Measurements from ENCODE around the gene ITM2A. TPM values are rescaled to one million over a fixed set of nuclear protein-coding genes. Genes with fewer than 3 reads are reported as not detected.

ITM2A gene
- total RNA-seq, 2 experiments from 2014 or later = not detected

GRCh38 chrX:79368441-79368840 lies 1.3 kb upstream of the ITM2A start:
- H3K36me3 ChIP-seq (ENCODE audit: insufficient read depth, low read length) = no peaks in the 10 kb centered on the region
- H3K79me2 ChIP-seq (ENCODE audit: insufficient read depth, low read depth, low read length) = no peaks in the 10 kb centered on the region
- no TSS peak for BruUV-seq (replicated peaks)
- H4K20me1 ChIP-seq (ENCODE audit: insufficient read depth, low read length) = no peaks in the 10 kb centered on the region
- no peak for TF ChIP-seq EZH2phosphoT487 (IDR thresholded peaks at IDR 0.05; ENCODE audit: borderline replicate concordance, low read depth, low read length)
- TF ChIP-seq, protein P1, sequence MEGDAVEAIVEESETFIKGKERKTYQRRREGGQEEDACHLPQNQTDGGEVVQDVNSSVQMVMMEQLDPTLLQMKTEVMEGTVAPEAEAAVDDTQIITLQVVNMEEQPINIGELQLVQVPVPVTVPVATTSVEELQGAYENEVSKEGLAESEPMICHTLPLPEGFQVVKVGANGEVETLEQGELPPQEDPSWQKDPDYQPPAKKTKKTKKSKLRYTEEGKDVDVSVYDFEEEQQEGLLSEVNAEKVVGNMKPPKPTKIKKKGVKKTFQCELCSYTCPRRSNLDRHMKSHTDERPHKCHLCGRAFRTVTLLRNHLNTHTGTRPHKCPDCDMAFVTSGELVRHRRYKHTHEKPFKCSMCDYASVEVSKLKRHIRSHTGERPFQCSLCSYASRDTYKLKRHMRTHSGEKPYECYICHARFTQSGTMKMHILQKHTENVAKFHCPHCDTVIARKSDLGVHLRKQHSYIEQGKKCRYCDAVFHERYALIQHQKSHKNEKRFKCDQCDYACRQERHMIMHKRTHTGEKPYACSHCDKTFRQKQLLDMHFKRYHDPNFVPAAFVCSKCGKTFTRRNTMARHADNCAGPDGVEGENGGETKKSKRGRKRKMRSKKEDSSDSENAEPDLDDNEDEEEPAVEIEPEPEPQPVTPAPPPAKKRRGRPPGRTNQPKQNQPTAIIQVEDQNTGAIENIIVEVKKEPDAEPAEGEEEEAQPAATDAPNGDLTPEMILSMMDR (conservative IDR thresholded peaks at IDR 0.05; ENCODE audit: low read length) = no peak
- H3K9me2 ChIP-seq (ENCODE audit: insufficient read depth, low read length) = no peaks in the 10 kb centered on the region
- POLR2A ChIA-PET = no interaction called here
- no peak for DNase-seq (ENCODE audit: low spot score)
- no peaks in the 10 kb centered on the region for H3K9me3 ChIP-seq (ENCODE audit: low read length)
- no peak overlapping the region for H2AFZ ChIP-seq (ENCODE audit: low read length)
- no peak overlapping the region for H3K4me3 ChIP-seq (ENCODE audit: low read depth, low read length, poor library complexity, severe bottlenecking)
- no peaks in the 10 kb centered on the region for H3K4me1 ChIP-seq (ENCODE audit: insufficient read depth, low read length, poor library complexity, severe bottlenecking)
- CTCF ChIA-PET (ENCODE audit: unreplicated experiment) = no interaction called here
- no peak overlapping the region for H3K27ac ChIP-seq (ENCODE audit: low read depth, low read length, poor library complexity, severe bottlenecking)
- intact Hi-C loops (cut with micrococcal nuclease; ENCODE audit: unreplicated experiment) = no loop called here
- H3K4me2 ChIP-seq (ENCODE audit: low read length) = no peak overlapping the region

- no TSS peak for BruUV-seq (replicated peaks)
- H3K9me3 ChIP-seq (ENCODE audit: low read length) = no peaks in the 10 kb centered on the region
- no peak for TF ChIP-seq EZH2phosphoT487 (IDR thresholded peaks at IDR 0.05; ENCODE audit: borderline replicate concordance, low read depth, low read length)
- TF ChIP-seq, protein P1 (conservative IDR thresholded peaks at IDR 0.05; ENCODE audit: low read length) = no peak
- no peak overlapping the region for H2AFZ ChIP-seq (ENCODE audit: low read length)
- POLR2A ChIA-PET = no interaction called here
- no peak overlapping the region for H3K4me3 ChIP-seq (ENCODE audit: low read depth, low read length, poor library complexity, severe bottlenecking)
- H3K27ac ChIP-seq (ENCODE audit: low read depth, low read length, poor library complexity, severe bottlenecking) = no peak overlapping the region
- H3K4me2 ChIP-seq (ENCODE audit: low read length) = no peak overlapping the region
- intact Hi-C loops (cut with micrococcal nuclease; ENCODE audit: unreplicated experiment) = no loop called here
- H3K4me1 ChIP-seq (ENCODE audit: insufficient read depth, low read length, poor library complexity, severe bottlenecking) = no peaks in the 10 kb centered on the region
- no peaks in the 10 kb centered on the region for H3K36me3 ChIP-seq (ENCODE audit: insufficient read depth, low read length)
- no peak for DNase-seq (ENCODE audit: low spot score)
- no peaks in the 10 kb centered on the region for H4K20me1 ChIP-seq (ENCODE audit: insufficient read depth, low read length)
- no peaks in the 10 kb centered on the region for H3K79me2 ChIP-seq (ENCODE audit: insufficient read depth, low read depth, low read length)
- CTCF ChIA-PET (ENCODE audit: unreplicated experiment) = no interaction called here
- no peaks in the 10 kb centered on the region for H3K9me2 ChIP-seq (ENCODE audit: insufficient read depth, low read length)
These were observed 773 bp upstream of the ITM2A start for GRCh38 chrX:79367907-79368306.

GRCh38 chrX:79366556-79366872 lies 620 bp downstream of the ITM2A start:
- H3K27ac ChIP-seq (ENCODE audit: low read depth, low read length, poor library complexity, severe bottlenecking) = no peak overlapping the region
- no peaks in the 10 kb centered on the region for H3K79me2 ChIP-seq (ENCODE audit: insufficient read depth, low read depth, low read length)
- H2AFZ ChIP-seq (ENCODE audit: low read length) = no peak overlapping the region
- no peaks in the 10 kb centered on the region for H3K9me2 ChIP-seq (ENCODE audit: insufficient read depth, low read length)
- BruUV-seq (replicated peaks) = no TSS peak
- no peaks in the 10 kb centered on the region for H3K9me3 ChIP-seq (ENCODE audit: low read length)
- no peaks in the 10 kb centered on the region for H3K4me1 ChIP-seq (ENCODE audit: insufficient read depth, low read length, poor library complexity, severe bottlenecking)
- intact Hi-C loops (cut with micrococcal nuclease; ENCODE audit: unreplicated experiment) = no loop called here
- no peaks in the 10 kb centered on the region for H4K20me1 ChIP-seq (ENCODE audit: insufficient read depth, low read length)
- ChIA-PET POLR2A (no interaction called here), CTCF (ENCODE audit: unreplicated experiment) (no interaction called here)
- DNase-seq (ENCODE audit: low spot score) = no peak
- H3K4me3 ChIP-seq (ENCODE audit: low read depth, low read length, poor library complexity, severe bottlenecking) = no peak overlapping the region
- no peak for TF ChIP-seq EZH2phosphoT487 (IDR thresholded peaks at IDR 0.05; ENCODE audit: borderline replicate concordance, low read depth, low read length)
- TF ChIP-seq, protein P1 (conservative IDR thresholded peaks at IDR 0.05; ENCODE audit: low read length) = no peak
- no peak overlapping the region for H3K4me2 ChIP-seq (ENCODE audit: low read length)
- no peaks in the 10 kb centered on the region for H3K36me3 ChIP-seq (ENCODE audit: insufficient read depth, low read length)

All from OCI-LY7 (cell line).